Measurements from ENCODE around the gene MYEOV.

The MYEOV gene

DNA sequence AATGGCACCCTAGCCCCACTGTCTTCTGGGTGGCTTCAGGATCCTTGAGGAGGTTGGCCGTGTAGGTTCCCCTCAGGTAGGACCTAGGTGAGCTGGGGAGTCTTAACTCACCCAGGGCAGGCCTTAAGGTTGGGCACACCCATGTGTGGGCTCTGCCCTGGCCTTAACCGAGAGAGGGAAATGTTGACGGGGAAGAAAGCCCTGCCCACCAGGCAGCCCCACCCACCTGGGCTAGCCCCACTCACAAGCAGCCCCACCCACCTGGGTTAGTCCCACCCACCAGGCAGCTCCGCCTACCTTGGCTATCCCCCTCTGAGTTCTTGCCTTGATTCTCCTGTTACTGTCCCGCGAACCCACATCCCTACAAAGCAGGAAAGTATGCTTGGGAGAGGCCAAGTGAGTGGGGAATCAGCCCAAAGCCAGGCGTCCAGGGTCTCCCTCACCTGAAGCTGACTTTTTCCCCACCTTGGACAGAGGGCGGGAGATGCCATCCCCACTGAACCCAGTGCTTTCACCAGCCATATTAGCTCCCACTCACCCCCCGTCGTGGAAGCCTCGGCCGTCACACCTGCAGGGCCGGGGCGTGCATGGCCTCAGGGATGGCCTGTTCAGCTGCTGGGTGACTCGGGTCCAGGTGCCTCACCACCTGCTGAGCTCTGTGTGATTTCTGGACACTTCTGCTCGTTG is at the start of gene MYEOV:
TSS of gene MYEOV (plus strand) at position 337 of the 687 bp plus-strand sequence. CDS start 1,200 bp downstream, outside the sequence.
- no peak for DNase-seq

DNA sequence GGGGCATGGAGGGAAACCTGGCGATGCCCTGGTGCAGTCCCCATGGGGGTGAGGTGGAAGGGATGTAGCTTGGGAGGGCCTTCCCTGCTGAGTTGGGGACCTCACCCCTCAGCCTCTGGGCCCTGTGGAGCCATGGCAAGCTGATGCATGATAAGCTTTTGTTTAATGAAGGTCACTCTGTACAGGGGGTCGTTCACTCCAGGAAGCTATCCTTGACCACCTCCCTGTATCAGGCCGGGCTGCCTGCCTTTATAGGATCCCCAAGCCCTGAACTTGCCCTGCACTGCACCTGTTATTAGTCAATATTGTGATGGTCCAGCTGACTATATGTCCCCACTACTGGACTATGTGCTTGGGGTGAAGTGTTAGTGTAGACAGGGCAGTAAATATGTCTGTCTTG is 49.7 kb upstream of the MYEOV start:
- no peak for DNase-seq

GRCh38 chr11:69245041-69245440 is 48.9 kb upstream of the MYEOV start:
- no peak for DNase-seq

DNA sequence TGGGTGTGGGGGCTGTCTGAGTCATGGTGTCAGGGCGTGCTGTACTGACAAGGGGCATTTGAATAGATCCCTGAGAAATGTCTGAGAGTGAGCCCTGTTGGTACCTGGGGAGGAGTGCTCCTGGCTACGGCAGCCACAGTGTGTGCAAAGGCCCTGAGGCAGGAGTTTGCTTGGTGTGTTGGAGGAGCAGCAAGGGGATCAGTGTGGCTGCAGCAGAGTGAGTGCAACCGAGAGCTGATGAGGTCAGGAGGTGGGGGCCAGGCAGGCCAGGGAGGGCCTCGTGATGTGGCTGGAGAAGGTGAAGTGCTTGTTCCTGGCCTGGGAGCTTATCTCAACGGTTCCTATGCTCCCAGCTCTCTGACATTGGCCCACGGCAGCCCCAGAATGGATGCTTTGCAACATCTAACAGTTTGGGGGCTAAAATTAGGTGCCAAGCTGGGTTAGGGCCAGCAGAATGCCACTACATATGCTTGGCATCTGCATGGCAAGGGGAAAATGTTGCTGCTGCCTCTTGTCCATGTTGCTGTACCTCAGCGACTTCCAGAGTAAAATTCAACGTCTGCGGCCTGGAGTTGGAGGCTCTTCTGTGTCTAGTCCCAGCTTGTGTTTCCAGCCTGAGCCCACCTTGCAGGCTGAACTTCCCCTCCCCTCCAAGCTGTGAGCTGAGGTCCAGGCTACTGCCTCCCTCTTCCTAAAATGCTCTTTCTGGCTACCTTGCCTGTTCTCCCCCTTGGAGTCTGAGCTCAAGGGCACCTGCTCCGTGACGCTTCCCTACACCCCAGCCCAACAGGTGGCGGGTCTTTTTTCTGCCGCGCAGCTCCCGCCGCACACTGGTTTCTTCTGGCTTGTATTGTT is 48.2 kb upstream of the MYEOV start:
- no peak for DNase-seq

- DNase-seq, result no peak
Measured at GRCh38 chr11:69249311-69250185, 44.4 kb upstream of the MYEOV start.

- DNase-seq, result no peak
Measured at GRCh38 chr11:69250186-69251056, 43.5 kb upstream of the MYEOV start.

DNA sequence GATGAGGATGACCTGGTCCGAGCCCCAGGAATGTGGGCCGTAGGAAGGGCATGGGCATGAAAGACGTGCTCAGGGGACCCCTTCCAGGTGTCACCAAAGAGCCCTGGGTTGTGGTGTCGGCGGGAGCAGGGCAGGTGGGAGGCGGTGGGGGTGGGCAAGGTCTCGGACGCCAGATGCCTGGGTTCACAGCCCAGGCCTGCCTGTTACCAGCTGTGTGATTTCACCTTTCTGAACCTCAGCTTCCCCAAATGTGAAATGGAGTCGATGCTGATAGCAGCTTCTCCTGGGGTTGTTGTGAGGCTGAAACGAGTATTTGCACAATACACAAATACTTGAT is 42.9 kb upstream of the MYEOV start:
- no peak for DNase-seq

DNA sequence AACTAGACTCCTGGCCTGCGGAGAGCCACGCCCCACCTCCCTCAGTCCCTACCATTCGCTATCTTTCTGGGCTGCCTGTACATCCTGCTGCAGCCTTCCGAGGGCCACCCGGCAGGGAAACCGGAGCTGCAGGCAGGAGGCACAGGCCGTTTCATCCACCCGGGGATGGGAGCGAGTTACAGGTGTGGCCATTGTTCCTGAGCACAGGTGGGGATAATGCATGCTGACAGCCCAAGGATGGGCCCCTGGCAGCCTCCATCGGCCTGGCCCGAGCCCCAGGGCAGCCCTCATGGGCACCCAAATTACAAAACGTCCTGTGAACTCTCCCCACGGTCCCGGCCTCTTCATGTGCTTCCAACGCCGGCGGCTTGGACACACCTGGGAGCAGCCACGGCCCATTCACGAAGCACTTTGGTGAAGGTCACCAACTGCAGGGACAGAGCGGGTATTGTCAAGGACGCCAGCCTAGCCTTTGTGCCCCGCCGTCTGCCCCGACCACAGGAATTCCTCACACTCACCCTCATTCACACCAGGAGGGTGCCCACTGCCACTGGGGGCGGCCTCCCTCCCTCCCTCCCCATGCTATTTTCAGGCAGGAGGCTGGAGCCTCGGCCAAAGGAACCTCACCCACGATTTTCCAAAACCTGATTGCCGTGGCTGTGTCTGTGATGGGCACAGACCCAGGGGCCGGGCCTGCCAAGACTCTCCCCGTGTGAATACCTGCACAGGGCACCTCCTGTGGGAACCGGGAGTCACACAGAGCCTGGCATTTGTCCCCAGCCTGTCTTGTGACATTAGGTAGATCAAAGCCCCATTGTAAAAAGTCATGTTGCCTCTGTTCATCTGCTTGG is 42.1 kb upstream of the MYEOV start:
- no peak for DNase-seq

DNA sequence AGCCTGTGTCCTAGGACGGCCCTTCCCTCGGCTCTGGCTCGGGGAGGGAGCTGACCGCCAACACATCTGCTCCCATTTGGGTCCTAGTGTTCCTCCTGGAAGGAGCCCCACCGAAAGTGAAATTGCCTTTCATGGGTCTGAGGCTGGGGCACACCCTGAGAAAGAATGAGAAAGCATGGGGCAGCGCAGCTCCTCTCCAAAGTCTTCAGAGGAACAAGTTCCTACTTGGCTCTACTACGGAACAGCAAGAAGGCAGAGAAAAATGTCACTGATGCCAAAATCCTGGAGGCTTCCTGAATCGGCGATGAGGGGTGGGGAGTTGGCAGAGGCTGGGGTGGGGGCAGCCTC is 41.5 kb upstream of the MYEOV start:
- no peak for DNase-seq

DNA sequence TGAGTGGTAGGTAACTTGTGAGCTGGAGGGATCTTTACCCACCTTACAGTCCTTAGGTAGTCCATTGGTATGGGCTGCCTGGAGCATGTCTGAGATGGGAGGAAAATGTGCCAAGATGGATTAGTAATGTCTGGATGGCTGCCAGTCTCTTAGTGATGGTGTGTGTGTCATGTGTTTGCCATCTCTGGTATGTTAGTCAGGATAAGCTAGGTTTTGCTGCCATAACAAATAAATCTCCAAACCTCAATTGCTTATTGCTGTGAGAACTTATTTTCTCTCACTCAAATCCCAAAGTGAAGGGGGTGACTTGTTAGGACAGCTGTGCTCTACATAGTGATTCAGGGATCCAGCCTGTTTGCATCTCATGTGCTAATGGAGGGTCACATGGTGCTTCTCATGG is 40.9 kb upstream of the MYEOV start:
- DNase-seq, result no peak

DNA sequence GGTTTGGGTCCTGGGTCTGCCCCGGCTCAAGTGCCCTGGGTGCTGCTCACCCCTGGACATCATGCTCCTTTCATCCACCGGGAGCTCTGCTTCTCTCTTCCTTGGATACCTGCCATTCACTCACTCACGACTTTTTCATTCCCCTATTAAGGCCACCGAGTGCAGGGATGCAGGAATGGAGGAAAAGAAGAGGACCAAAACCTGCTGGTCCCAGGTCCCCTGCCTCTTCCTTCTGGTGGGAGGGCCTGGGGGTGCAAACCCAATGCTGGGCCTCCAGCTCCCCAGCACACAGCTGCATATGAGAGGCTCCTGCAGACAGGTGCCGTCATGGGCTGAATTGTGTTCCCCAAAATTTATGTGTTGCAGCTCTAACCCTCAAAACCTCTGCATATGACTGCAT is 36.8 kb upstream of the MYEOV start:
- no peak for DNase-seq

DNA sequence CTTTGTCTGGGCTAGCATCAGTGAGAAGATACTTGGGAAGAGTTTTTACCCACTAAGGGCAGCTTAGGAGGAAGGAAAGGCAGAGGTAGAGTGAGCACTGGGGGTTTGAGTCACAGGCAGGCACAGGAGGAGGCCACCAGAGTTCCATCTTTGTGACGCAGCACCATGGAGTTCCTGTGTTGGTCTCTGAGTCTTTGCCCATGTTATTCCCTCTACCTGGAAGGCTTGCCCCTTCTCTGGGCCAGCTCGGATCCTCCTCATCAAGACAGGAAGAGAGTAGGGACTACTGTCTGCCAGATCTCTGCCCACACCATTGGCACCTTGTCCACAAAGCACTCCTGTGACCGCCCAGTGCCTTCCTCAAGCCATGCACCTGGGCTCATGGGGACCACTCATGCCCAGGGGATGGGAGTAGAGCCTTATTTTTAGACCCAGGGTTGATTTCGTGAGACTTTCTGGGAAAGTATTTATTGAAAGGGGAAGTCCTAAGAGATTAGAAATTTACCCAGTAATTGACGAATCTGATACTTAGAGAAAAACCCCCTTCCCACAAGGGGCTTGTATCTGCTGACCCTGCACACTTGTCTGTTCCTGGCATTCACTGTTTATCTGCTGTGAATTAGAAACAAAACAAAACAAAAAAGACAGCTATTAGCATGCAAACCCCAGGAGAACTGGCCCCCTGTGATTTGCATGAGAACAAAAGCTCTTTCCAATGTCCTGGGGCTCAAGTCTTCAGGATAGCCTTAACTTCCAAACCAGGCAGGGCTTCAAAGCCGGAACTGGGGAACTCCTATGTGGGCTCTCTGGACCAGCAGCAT is 35.9 kb upstream of the MYEOV start:
- DNase-seq, result no peak

DNA sequence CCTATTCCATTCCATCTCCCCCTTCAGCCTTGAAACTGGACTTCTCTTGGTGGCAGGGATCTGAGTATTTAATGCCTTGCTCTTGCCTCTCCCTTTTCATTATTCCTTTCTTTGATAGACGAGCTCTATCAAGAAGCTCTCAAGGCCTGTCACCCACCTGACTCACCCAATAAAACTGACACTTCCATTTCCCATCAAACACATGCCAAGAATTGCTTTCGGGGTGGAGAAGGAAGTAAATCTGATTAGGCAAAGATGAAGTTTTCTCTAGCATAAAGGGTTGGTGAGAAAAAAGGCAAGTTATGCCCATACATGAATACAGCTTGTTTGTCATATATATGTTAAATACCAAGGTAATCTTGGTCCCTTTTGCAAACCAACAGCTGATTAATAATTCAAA is 34.9 kb upstream of the MYEOV start:
- no peak for DNase-seq

- no peak for DNase-seq
Measured at GRCh38 chr11:69260622-69261021, 33.3 kb upstream of the MYEOV start.

DNA sequence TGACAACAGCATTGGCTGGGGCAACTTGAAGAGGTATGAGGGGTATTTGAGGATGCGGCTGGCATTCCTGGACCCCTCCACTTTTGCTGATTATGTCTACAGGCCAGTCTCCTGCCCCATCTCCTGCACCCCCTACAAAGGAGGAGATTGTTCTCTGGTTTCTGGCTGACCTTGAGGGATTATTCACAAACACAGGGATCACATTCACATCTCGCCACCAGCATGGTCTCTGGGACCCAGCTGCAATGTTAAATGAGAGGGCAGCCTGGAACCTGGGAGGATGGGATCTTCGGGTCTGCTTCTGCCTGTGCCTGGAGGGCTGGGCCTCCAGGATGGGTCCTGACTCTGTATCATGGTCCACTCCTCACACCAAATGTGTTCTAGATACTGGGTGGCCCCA is 32.8 kb upstream of the MYEOV start:
- DNase-seq, result no peak

- no peak for DNase-seq
Measured at GRCh38 chr11:69262918-69263735, 30.8 kb upstream of the MYEOV start.

DNA sequence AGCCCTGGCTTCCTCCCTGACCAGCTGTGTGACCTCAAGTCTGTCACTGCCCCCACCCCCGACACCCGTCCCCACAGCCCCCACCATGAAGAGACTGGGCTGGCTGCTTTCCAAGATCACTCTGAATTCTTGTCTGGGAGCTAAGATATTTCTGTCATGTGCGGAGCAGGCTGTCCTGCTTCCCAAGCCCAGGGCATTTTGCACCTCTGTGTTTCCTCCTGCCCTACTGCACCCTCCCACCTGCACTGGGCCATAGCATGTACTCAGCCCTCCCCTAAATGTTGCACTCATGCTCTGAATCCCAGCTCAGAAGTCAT is 30.3 kb upstream of the MYEOV start:
- DNase-seq, result no peak

DNA sequence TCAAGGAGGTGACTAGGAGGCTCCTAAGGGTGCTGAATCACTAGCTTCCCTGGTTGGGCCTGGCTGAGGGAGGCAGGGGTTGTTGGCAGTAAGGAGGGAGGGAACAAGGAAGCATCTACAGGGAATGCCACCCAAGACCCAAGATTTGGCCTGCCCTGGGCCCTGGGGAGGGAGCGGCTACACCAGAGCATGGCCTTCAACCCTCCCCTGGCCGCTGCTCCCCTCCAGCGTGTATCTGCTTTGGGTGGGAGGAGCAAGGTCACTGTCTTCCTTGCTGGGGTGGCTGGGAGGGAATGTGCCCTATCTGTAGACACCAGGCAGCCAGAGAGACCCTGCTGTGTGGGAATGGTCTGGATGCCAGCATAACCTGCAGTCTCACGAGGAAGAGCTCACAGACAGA is 29.5 kb upstream of the MYEOV start:
- no peak for DNase-seq

- DNase-seq, result no peak
Measured at GRCh38 chr11:69265210-69265609, 28.7 kb upstream of the MYEOV start.

- DNase-seq, result no peak
Measured at GRCh38 chr11:69265911-69266510, 27.9 kb upstream of the MYEOV start.
